Retinal pigment epithelial cell (primary cell): Measurements from ENCODE around the gene TLR7.

Experiments used
- DNase-seq: peaks from one replicate; pipeline ENCODE4 v3.0.0-alpha.2; 2010; ENCODE audit warnings: low read depth
- H3K4me3 ChIP-seq: 2 replicates; pipeline ENCODE4 v1.5.1; 2011; ENCODE audit warnings: mild to moderate bottlenecking, low read length, control low read depth, moderate library complexity
- CTCF ChIP-seq: conservative IDR thresholded peaks from 2 replicates; pipeline ENCODE4 v1.5.1; 2011; ENCODE audit warnings: low read depth, low read length, control low read depth, inconsistent platforms

Gene TLR7

GRCh38 chrX:12872741-12873140, 5.9 kb downstream of the TLR7 start:
- no peak for DNase-seq
- TF ChIP-seq CTCF: no peak

DNA sequence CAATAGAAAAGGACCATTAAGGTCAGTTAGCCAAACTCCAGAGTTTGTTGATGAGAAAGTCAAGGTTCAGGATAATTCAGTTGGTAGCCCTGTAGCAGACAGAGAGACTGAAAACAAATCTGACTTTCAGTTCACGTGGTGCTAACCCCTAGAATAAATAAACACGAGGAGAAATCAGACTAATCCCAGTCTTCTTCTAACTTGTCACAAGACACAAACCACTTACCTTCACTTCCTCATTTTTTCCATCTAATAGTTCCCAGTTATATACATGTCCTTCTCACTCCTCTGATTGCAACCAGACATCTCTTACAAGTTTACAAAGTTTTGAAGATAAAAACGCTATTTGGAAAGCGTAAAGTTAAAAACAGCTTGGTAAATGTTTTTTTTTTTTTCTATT, 7.7 kb downstream of the TLR7 start:
- no peak for DNase-seq
- no peak for TF ChIP-seq CTCF
- H3K4me3 ChIP-seq: no peak overlapping the region

More at GRCh38 chrX:12872741-12873140, 5.9 kb downstream of the TLR7 start:
- H3K4me3 ChIP-seq: no peak overlapping the region

GRCh38 chrX:12877386-12877785, 10.5 kb downstream of the TLR7 start:
- no peak overlapping the region for H3K4me3 ChIP-seq
- no peak for DNase-seq
- no peak for TF ChIP-seq CTCF

DNA sequence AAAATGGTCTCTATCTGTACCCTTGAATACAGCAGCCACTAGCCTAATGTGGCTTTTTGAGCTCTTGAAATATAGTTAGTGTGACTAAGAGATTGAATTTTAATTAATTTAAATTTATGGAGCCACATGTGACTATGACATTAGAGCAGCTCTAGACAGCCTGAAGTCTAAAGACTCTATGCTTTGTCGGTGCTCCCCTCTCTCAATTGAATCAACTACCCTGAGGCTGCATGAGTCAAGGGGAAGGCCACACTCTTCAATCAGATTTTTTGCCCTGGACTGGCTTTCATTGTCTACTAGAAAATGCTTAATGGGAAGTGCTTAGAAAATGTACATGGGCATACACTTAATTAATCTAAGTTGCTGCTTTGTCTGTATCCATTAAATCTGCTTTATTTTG, 11.7 kb downstream of the TLR7 start:
- no peak for DNase-seq

GRCh38 chrX:12881914-12882313, 15.0 kb downstream of the TLR7 start:
- no peak overlapping the region for H3K4me3 ChIP-seq
- no peak for TF ChIP-seq CTCF
- no peak for DNase-seq

More for the DNA sequence above, 11.7 kb downstream of the TLR7 start:
- no peak overlapping the region for H3K4me3 ChIP-seq
- TF ChIP-seq CTCF: no peak

DNA sequence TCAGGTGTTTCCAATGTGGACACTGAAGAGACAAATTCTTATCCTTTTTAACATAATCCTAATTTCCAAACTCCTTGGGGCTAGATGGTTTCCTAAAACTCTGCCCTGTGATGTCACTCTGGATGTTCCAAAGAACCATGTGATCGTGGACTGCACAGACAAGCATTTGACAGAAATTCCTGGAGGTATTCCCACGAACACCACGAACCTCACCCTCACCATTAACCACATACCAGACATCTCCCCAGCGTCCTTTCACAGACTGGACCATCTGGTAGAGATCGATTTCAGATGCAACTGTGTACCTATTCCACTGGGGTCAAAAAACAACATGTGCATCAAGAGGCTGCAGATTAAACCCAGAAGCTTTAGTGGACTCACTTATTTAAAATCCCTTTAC, 18.6 kb downstream of the TLR7 start:
- no peak for DNase-seq
- TF ChIP-seq CTCF: no peak

DNA sequence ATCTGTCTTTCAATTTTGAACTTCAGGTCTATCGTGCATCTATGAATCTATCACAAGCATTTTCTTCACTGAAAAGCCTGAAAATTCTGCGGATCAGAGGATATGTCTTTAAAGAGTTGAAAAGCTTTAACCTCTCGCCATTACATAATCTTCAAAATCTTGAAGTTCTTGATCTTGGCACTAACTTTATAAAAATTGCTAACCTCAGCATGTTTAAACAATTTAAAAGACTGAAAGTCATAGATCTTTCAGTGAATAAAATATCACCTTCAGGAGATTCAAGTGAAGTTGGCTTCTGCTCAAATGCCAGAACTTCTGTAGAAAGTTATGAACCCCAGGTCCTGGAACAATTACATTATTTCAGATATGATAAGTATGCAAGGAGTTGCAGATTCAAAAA, 19.7 kb downstream of the TLR7 start:
- TF ChIP-seq CTCF: no peak
- H3K4me3 ChIP-seq: no peak overlapping the region
- DNase-seq: no peak

More for the DNA sequence above, 18.6 kb downstream of the TLR7 start:
- H3K4me3 ChIP-seq: no peak overlapping the region
